HepG2 (cell line): ENCODE measurements around the gene IZUMO1R. TPM values are rescaled to one million over a fixed set of nuclear protein-coding genes. Genes with fewer than 3 reads are reported as not detected.

Experiments used
- ATAC-seq: fragments of 200-7000 bp; cut with Tn5 transposase; 3 replicates; pipeline ENCODE4 v1.9.1; 2020; ENCODE audit warnings: mild to moderate bottlenecking, moderate library complexity
- BruUV-seq: library from RNA; stranded (reverse); fragments of 400-500 nt; replicated peaks from 2 replicates; lab custom pipeline; 2021; lab: Mats Ljungman, UMichigan
- CTCF ChIA-PET: fragments of 300-600 bp; formaldehyde crosslinking; extraction: SDS; loops from one replicate; lab custom pipeline; 2021; ENCODE audit warnings: low total read pairs, inconsistent platforms, low intra/inter-chr PET ratio; lab: Yijun Ruan, JAX
- POLR2A ChIA-PET: fragments of 350-600 bp; sonication (Branson Sonifier 250); formaldehyde crosslinking; loops from one replicate; lab custom pipeline; 2020; ENCODE audit warnings: antibody characterized with exemption, inconsistent platforms; lab: Yijun Ruan, JAX
- DNase-seq: peaks from one replicate; pipeline ENCODE4 v3.0.0-alpha.2; 2015; ENCODE audit warnings: low spot score
- FAIRE-seq: peaks from 3 replicates; lab custom pipeline; 2011; peaks lifted over from hg19 to GRCh38; lab: Jason Lieb, UNC
- H2AFZ ChIP-seq: one replicate; pipeline ENCODE4 v1.6.1; 2011; ENCODE audit warnings: low read length, inconsistent platforms
- H3K27ac ChIP-seq: fragments of 300-600 bp; 3 replicates; pipeline ENCODE4 v1.8.0; 2011; ENCODE audit warnings: mixed run types, mild to moderate bottlenecking, mixed read lengths, low read length, inconsistent platforms; ENCODE audit not compliant: insufficient read depth; ENCODE audit errors: extremely low read length
- H3K27me3 ChIP-seq, 2 experiments: fragments of 200-600 bp in 1 of 2; 2 replicates in 1 of 2; 3 replicates in 1 of 2; pipeline versions ENCODE4 v1.6.0 to v1.8.0; 2011; ENCODE audit warnings: low read length in 2 of 2, mild to moderate bottlenecking in 2 of 2, moderate library complexity in 2 of 2, inconsistent platforms in 1 of 2; ENCODE audit not compliant: insufficient read depth in 2 of 2, control insufficient read depth in 1 of 2
- H3K36me3 ChIP-seq, 2 experiments: fragments of 200-600 bp in 1 of 2; replicated peaks in 1 of 2; 2 replicates in 1 of 2; 3 replicates in 1 of 2; pipeline versions ENCODE4 v1.5.1 to v1.8.0; 2011; ENCODE audit warnings: low read length in 2 of 2, inconsistent platforms in 1 of 2; ENCODE audit not compliant: insufficient read depth in 2 of 2, control insufficient read depth in 1 of 2
- H3K4me1 ChIP-seq: 2 replicates; pipeline ENCODE4 v1.5.1; 2012; ENCODE audit warnings: low read length, inconsistent platforms; ENCODE audit not compliant: insufficient read depth
- H3K4me2 ChIP-seq: 2 replicates; pipeline ENCODE4 v1.6.0; 2011; ENCODE audit warnings: low read depth, low read length, inconsistent platforms
- H3K4me3 ChIP-seq, 3 experiments: fragments of 200-600 bp in 1 of 3; sonication (generic), shearing (Covaris generic) in 1 of 3; replicated peaks in 1 of 3; 2 replicates each; pipeline ENCODE4 v1.5.1; 2011 to 2016; ENCODE audit warnings: low read length in 3 of 3, inconsistent platforms in 2 of 3, low read depth in 2 of 3, mild to moderate bottlenecking in 2 of 3, control low read depth in 1 of 3, mixed read lengths in 1 of 3; ENCODE audit not compliant: insufficient read depth in 1 of 3
- H3K79me2 ChIP-seq: one replicate; pipeline ENCODE4 v1.6.1; 2011; ENCODE audit warnings: low read length, inconsistent platforms; ENCODE audit not compliant: insufficient read depth
- H3K9ac ChIP-seq: 2 replicates; pipeline ENCODE4 v1.6.0; 2011; ENCODE audit warnings: mild to moderate bottlenecking, low read depth, low read length, inconsistent platforms; ENCODE audit not compliant: insufficient read depth
- H3K9me3 ChIP-seq: 2 replicates; pipeline ENCODE4 v1.5.1; 2012; ENCODE audit warnings: mild to moderate bottlenecking, low read length
- H4K20me1 ChIP-seq: 2 replicates; pipeline ENCODE4 v1.6.0; 2011; ENCODE audit warnings: inconsistent platforms, mild to moderate bottlenecking, low read length, moderate library complexity; ENCODE audit not compliant: insufficient read depth
- CC2D1A ChIP-seq: sonication (generic); formaldehyde crosslinking; IDR thresholded peaks from 2 replicates; pipeline ENCODE4 v1.8.1; 2023; ENCODE audit warnings: mild to moderate bottlenecking, missing genetic modification reagents
- HIVEP1 ChIP-seq: sonication (generic); formaldehyde crosslinking; IDR thresholded peaks from 2 replicates; pipeline ENCODE4 v1.4.0; 2020; ENCODE audit warnings: mild to moderate bottlenecking, missing genetic modification reagents
- IRX3 ChIP-seq: sonication (generic); formaldehyde crosslinking; IDR thresholded peaks from 2 replicates; pipeline ENCODE4 v1.8.1; 2023; ENCODE audit warnings: mild to moderate bottlenecking, low read depth, missing genetic modification reagents, borderline replicate concordance
- MIER2 ChIP-seq: IDR thresholded peaks from 2 replicates; pipeline ENCODE4 v1.6.1; 2016; ENCODE audit warnings: missing biosample characterization, missing genetic modification reagents
- SUZ12 ChIP-seq: fragments of 150-350 bp; IDR thresholded peaks from 2 replicates; pipeline ENCODE4 v1.6.1; 2014; ENCODE audit warnings: low read depth, low read length
- WGBS: methylation state at CpG from one replicate; pipeline ENCODE4 v1.1.6; 2017; ENCODE audit warnings: low lambda C conversion rate; 5-methylcytosine and 5-hydroxymethylcytosine counted together
- in situ Hi-C: cut with HindIII; loops from 2 replicates; pipeline ENCODE4 v1.10.0; 2017; ENCODE audit warnings: low pct_unique_long_range_greater_than_20kb; ENCODE audit not compliant: extremely low pct_ligation_motif_present
- intact Hi-C: fragments of 100-400 bp; cut with micrococcal nuclease; formaldehyde crosslinking; loops from one replicate; pipeline ENCODE4 v1.10.0; 2022; ENCODE audit not compliant: unreplicated experiment
- polyA plus RNA-seq, 8 experiments: library from polyadenylated mRNA; depleted of rRNA in 3 of 8; stranded (reverse) in 7 of 8; unstranded in 1 of 8; fragments of >200 nt; fragmentation: Illumina TruSeq in 4 of 8; extraction: Trizol in 4 of 8; gene quantifications; 2 replicates each; pipeline versions ENCODE4 v1.2.1 to v1.2.3, GENCODE V29; 2011 to 2016; ENCODE audit warnings: low read depth in 4 of 8, missing spikeins in 1 of 8, mixed read lengths in 1 of 8; ENCODE audit not compliant: insufficient read depth in 1 of 8
- total RNA-seq, 5 experiments: library from RNA; depleted of rRNA; stranded (reverse); fragments of >200 nt; fragmentation: Illumina TruSeq; extraction: Trizol; gene quantifications; 2 replicates each; pipeline ENCODE4 v1.2.3, GENCODE V29; 2016; ENCODE audit warnings: low read depth in 1 of 5
- TF ChIP-seq, protein P1 (sequence below): sonication (generic); formaldehyde crosslinking; IDR thresholded peaks from 2 replicates; pipeline ENCODE4 v1.8.1; 2023; ENCODE audit warnings: missing genetic modification reagents, inconsistent platforms, borderline replicate concordance
- TF ChIP-seq, protein P2 (sequence below), 2 experiments: IDR thresholded peaks; 2 replicates each; pipeline ENCODE4 v1.6.1; 2011 to 2012; ENCODE audit warnings: low read length in 2 of 2, borderline replicate concordance in 1 of 2, low read depth in 1 of 2, mild to moderate bottlenecking in 1 of 2, moderate library complexity in 1 of 2

The IZUMO1R gene
- total and polyA plus RNA-seq, 2 of the 13 experiments (the other 11 are each of a cell fraction or from before 2014, with no cell fraction given) = not detected

DNA sequence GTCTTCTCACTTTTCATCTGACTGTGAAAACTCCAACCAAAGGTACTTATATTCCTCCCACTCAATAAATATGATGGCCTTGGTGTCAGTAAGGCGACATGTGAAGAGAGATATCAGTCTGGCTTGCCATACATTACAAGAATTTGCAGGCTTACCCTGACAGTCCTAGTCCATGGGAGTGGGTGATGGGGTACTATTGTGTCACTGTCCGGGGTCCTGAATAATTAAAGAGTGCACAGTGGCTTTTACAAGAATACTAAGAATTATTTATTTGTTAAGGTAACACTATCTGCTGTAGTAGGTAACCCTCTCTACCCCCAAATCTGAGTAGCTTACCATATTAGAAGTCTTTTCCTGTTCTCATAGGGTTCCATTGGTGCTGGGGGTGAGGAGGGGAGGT is 23.1 kb upstream of the IZUMO1R start:
- CTCF ChIA-PET = no interaction called here

DNA sequence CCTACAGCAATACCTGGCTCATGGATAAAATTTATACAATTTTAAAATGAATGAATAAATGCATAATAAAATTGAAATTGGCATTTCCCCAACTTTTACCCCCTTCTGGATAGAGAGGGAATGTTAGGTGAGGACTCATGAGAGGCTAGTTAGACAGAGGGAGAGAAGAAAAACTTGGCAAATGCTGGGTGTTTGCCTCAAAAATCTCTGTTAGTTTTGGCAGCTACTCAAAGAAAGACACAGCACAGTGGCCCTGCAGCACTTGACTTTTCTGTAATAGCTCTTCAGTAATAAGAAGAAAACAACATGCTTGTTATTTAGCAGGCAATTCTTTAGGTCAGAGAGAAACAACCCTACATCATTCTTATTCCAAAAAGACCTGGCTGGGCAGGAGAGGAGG is 20.7 kb upstream of the IZUMO1R start:
- TF ChIP-seq, protein P1, sequence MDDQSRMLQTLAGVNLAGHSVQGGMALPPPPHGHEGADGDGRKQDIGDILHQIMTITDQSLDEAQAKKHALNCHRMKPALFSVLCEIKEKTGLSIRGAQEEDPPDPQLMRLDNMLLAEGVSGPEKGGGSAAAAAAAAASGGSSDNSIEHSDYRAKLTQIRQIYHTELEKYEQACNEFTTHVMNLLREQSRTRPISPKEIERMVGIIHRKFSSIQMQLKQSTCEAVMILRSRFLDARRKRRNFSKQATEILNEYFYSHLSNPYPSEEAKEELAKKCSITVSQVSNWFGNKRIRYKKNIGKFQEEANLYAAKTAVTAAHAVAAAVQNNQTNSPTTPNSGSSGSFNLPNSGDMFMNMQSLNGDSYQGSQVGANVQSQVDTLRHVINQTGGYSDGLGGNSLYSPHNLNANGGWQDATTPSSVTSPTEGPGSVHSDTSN (CRISPR knock-in tag) = no peak
- TF ChIP-seq HIVEP1 (CRISPR knock-in tag) (no peak), IRX3 (CRISPR knock-in tag) (no peak), CC2D1A (CRISPR knock-in tag) (no peak)
- Histone ChIP-seq H3K27me3 (no peaks in the 10 kb centered on the region), H4K20me1 (no peaks in the 10 kb centered on the region), H3K79me2 (no peaks in the 10 kb centered on the region), H2AFZ (no peak overlapping the region), H3K9ac (no peak overlapping the region), H3K9me3 (no peaks in the 10 kb centered on the region), H3K36me3 (no peaks in the 10 kb centered on the region), H3K4me1 (no peaks in the 10 kb centered on the region), H3K27ac (no peak overlapping the region), H3K4me2 (no peak overlapping the region), H3K4me3 (no peak overlapping the region)
- FAIRE-seq = no peak
- DNase-seq = no peak
- no peak for ATAC-seq
- POLR2A ChIA-PET = no interaction called here
- no TSS peak for BruUV-seq
- in situ Hi-C loops = no loop called here
- intact Hi-C loops = no loop called here
- CTCF ChIA-PET = no interaction called here

More for the DNA sequence above, 23.1 kb upstream of the IZUMO1R start:
- no peaks in the 10 kb centered on the region for H3K4me1 ChIP-seq
- H4K20me1 ChIP-seq = no peaks in the 10 kb centered on the region
- in situ Hi-C loops (no loop called here), intact Hi-C loops (no loop called here)
- H3K27me3 ChIP-seq = no peaks in the 10 kb centered on the region
- TF ChIP-seq, protein P2, sequence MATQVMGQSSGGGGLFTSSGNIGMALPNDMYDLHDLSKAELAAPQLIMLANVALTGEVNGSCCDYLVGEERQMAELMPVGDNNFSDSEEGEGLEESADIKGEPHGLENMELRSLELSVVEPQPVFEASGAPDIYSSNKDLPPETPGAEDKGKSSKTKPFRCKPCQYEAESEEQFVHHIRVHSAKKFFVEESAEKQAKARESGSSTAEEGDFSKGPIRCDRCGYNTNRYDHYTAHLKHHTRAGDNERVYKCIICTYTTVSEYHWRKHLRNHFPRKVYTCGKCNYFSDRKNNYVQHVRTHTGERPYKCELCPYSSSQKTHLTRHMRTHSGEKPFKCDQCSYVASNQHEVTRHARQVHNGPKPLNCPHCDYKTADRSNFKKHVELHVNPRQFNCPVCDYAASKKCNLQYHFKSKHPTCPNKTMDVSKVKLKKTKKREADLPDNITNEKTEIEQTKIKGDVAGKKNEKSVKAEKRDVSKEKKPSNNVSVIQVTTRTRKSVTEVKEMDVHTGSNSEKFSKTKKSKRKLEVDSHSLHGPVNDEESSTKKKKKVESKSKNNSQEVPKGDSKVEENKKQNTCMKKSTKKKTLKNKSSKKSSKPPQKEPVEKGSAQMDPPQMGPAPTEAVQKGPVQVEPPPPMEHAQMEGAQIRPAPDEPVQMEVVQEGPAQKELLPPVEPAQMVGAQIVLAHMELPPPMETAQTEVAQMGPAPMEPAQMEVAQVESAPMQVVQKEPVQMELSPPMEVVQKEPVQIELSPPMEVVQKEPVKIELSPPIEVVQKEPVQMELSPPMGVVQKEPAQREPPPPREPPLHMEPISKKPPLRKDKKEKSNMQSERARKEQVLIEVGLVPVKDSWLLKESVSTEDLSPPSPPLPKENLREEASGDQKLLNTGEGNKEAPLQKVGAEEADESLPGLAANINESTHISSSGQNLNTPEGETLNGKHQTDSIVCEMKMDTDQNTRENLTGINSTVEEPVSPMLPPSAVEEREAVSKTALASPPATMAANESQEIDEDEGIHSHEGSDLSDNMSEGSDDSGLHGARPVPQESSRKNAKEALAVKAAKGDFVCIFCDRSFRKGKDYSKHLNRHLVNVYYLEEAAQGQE (IDR thresholded peaks at IDR 0.05; ENCODE audit: borderline replicate concordance in 1 of 2, low read depth in 1 of 2, low read length in 2 of 2) = peak in 1 of 2 experiments; percentile 83; a peak in 3 of 4 replicates
- no peak for TF ChIP-seq SUZ12
- peak; percentile 69 for TF ChIP-seq MIER2 (CRISPR knock-in tag)
- no peak overlapping the region for H3K27ac ChIP-seq
- POLR2A ChIA-PET = no interaction called here
- H3K9ac ChIP-seq = no peak overlapping the region
- BruUV-seq = no TSS peak
- no peaks in the 10 kb centered on the region for H3K36me3 ChIP-seq
- DNase-seq (no peak), ATAC-seq (no peak), FAIRE-seq (no peak)
- H3K9me3 ChIP-seq = no peaks in the 10 kb centered on the region
- H3K4me3 ChIP-seq = no peak overlapping the region
- H2AFZ ChIP-seq = no peak overlapping the region
- no peaks in the 10 kb centered on the region for H3K79me2 ChIP-seq
- WGBS = 8% methylated on average over 2 of the region's 2 CpGs
- no peak overlapping the region for H3K4me2 ChIP-seq
